ENCODE measurements around the gene ZNF280C. TPM values are rescaled to one million over a fixed set of nuclear protein-coding genes. Genes with fewer than 3 reads are reported as not detected.
"Not testable (repeated sequence)": the region's sequence is repeated elsewhere in the genome, so short reads cannot be mapped to it uniquely, and the experiment has no call there.

ZNF280C gene
- total and polyA plus RNA-seq, 9 donors: 2.0 to 8.0 (median 4.8) TPM

DNA sequence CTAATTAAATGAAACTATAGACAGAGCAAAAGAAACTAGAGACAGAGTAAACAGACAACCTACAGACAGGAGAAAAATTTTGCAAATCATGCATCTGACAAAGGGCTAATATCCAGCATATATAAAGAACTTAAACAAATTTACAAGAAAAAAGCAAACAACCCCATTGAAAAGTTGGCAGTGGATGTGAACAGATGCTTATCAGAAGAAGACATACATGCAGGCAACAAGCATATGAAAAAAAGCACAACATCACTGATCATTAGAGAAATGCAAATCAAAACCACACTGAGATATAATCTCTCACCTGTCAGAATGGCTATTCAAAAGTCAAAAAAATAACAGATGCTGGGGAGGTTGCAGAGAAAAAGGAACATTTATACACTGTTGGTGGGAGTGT is 14.8 kb downstream of the ZNF280C start:
- DNase-seq: no peak
- TF ChIP-seq, protein P1, sequence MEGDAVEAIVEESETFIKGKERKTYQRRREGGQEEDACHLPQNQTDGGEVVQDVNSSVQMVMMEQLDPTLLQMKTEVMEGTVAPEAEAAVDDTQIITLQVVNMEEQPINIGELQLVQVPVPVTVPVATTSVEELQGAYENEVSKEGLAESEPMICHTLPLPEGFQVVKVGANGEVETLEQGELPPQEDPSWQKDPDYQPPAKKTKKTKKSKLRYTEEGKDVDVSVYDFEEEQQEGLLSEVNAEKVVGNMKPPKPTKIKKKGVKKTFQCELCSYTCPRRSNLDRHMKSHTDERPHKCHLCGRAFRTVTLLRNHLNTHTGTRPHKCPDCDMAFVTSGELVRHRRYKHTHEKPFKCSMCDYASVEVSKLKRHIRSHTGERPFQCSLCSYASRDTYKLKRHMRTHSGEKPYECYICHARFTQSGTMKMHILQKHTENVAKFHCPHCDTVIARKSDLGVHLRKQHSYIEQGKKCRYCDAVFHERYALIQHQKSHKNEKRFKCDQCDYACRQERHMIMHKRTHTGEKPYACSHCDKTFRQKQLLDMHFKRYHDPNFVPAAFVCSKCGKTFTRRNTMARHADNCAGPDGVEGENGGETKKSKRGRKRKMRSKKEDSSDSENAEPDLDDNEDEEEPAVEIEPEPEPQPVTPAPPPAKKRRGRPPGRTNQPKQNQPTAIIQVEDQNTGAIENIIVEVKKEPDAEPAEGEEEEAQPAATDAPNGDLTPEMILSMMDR (IDR thresholded peaks at IDR 0.05): no peak
- TF ChIP-seq POLR2A (IDR thresholded peaks at IDR 0.05) (no peak), EP300 (IDR thresholded peaks at IDR 0.05) (no peak)
- H3K27ac ChIP-seq: no peak overlapping the region
- H3K4me1 ChIP-seq (ENCODE audit: insufficient read depth): no peaks in the 10 kb centered on the region
- H3K9me3 ChIP-seq: no peaks in the 10 kb centered on the region
- intact Hi-C loops (cut with DNase I): no loop called here
- no peaks in the 10 kb centered on the region for H3K36me3 ChIP-seq
- no peak overlapping the region for H3K4me3 ChIP-seq
- H3K27me3 ChIP-seq: no peaks in the 10 kb centered on the region

DNA sequence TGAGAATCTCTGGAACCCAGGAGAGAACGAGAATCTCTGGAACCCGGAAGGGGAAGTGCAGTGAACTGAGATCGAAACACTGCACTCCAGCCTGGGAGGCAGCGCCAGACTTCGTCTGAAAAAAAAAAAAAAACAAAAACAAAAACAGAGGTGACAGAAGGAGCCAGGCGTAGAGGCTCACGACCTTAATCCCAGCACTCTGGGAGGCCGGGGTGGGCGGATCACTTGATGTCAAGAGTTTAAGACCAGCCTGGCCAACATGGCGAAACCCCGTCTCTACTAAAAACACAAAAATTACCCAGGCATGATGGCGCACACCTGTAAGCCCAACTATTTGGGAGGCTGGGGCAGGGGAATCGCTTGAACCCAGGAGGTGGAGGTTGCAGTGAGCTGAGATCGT is 17.0 kb downstream of the ZNF280C start:
- Histone ChIP-seq H3K36me3 (no peaks in the 10 kb centered on the region), H3K9me3 (no peaks in the 10 kb centered on the region), H3K27ac (no peak overlapping the region), H3K27me3 (no peaks in the 10 kb centered on the region), H3K4me3 (no peak overlapping the region), H3K4me1 (ENCODE audit: insufficient read depth) (no peaks in the 10 kb centered on the region)
- intact Hi-C loops (cut with DNase I): no loop called here
- WGBS, 3 donors: 84 to 90% (median 85%) methylated on average over 14 of the region's 14 CpGs
- DNase-seq: no peak
- TF ChIP-seq EP300 (IDR thresholded peaks at IDR 0.05) (no peak), POLR2A (IDR thresholded peaks at IDR 0.05) (no peak)
- TF ChIP-seq, protein P1 (IDR thresholded peaks at IDR 0.05): no peak

DNA sequence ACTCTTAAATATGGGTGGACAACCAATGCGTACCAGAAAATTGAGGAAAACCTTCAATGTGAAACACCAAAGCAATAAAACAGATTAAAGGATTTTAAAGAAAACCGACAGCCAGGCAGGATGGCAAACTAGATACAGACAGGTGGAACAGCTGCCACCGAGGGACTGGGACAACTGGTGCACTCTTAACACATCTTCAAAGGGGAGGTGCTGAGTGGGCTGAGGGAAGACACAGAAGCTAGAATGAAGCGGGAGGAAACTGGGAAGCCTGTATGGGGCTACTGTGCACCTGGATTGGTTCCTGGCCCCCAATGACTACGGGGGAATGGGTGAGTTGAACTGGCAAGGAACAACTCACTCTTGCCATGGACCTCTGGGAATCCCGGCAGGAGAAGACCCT is 20.7 kb downstream of the ZNF280C start:
- intact Hi-C loops (cut with DNase I): no loop called here
- 76 to 84% (median 81%) methylated on average over 6 of the region's 6 CpGs for WGBS, 3 donors
- Histone ChIP-seq H3K27me3 (no peaks in the 10 kb centered on the region), H3K36me3 (no peaks in the 10 kb centered on the region), H3K4me1 (ENCODE audit: insufficient read depth) (no peaks in the 10 kb centered on the region), H3K4me3 (no peak overlapping the region), H3K9me3 (no peaks in the 10 kb centered on the region), H3K27ac (no peak overlapping the region)
- no peak for DNase-seq
- TF ChIP-seq POLR2A (IDR thresholded peaks at IDR 0.05) (no peak), EP300 (IDR thresholded peaks at IDR 0.05) (no peak)
- TF ChIP-seq, protein P1 (IDR thresholded peaks at IDR 0.05): no peak

DNA sequence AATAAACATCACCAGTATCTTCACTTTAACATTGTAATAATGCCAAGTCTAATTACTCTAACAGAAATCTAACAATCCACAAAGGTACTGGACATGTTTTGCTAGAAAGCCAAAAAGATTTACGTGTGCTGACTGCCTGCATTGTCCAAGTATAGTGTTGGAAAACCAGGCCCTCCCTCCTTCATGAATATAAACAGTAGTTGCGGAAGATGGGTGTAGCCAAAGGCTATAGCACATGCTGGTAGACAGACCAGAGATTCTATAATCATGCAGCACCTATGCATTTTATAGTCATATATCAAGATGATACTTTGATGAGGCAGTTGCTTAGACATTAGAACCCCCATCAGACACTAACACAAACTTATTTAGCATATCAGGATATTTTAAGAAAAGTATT is 22.6 kb downstream of the ZNF280C start:
- DNase-seq: no peak
- no peaks in the 10 kb centered on the region for H3K36me3 ChIP-seq
- intact Hi-C loops (cut with DNase I): no loop called here
- H3K27me3 ChIP-seq: no peaks in the 10 kb centered on the region
- no peaks in the 10 kb centered on the region for H3K4me1 ChIP-seq (ENCODE audit: insufficient read depth)
- H3K4me3 ChIP-seq: no peak overlapping the region
- 61 to 66% (median 66%) methylated on average over 2 of the region's 2 CpGs for WGBS, 3 donors
- TF ChIP-seq, protein P1 (IDR thresholded peaks at IDR 0.05): no peak
- TF ChIP-seq EP300 (IDR thresholded peaks at IDR 0.05): no peak
- no peak for TF ChIP-seq POLR2A (IDR thresholded peaks at IDR 0.05)
- H3K27ac ChIP-seq: no peak overlapping the region
- H3K9me3 ChIP-seq: no peaks in the 10 kb centered on the region

DNA sequence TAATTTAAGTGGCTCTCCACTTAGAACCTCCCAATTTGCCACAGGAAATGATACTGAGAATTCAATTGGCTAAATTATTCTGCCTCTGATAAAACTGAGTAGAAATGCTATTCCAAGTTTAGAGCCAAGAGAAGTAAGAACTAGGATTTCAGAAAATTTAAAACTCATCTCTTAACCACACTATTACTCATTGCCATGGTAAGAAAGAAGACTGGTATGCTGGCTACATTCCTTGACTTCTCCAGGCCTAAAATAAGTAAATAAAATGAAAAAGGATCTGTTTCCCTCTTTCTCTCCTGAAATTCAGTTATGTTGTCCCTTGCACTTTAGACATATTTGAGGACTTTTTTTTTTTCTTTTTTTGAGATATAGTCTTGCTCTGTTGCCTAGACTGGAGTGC is 23.3 kb downstream of the ZNF280C start:
- no peak overlapping the region for H3K27ac ChIP-seq
- no peaks in the 10 kb centered on the region for H3K36me3 ChIP-seq
- TF ChIP-seq, protein P1 (IDR thresholded peaks at IDR 0.05): no peak
- no peak for TF ChIP-seq POLR2A (IDR thresholded peaks at IDR 0.05)
- TF ChIP-seq EP300 (IDR thresholded peaks at IDR 0.05): no peak
- DNase-seq: no peak
- no peak overlapping the region for H3K4me3 ChIP-seq
- no peaks in the 10 kb centered on the region for H3K27me3 ChIP-seq
- intact Hi-C loops (cut with DNase I): no loop called here
- H3K4me1 ChIP-seq (ENCODE audit: insufficient read depth): no peaks in the 10 kb centered on the region
- H3K9me3 ChIP-seq: no peaks in the 10 kb centered on the region

DNA sequence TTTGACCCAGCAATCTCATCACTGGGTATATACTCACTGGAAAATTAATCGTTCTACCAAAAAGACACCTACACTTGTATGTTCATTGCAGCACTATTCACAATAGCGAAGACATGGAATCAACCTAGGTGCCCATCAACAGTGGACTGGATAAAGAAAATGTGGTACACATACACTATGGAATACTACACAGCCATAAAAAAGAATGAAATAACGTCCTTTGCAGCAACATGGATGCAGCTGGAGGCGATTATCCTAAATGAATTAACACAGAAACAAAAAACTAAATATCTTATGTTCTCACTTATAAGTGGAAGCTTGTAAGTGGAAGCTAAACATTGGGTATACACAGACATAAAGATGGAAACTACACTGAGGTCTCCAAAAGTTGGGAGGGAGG is 37.5 kb downstream of the ZNF280C start:
- H3K27ac ChIP-seq; H3K4me1 ChIP-seq (ENCODE audit: insufficient read depth); DNase-seq; intact Hi-C loops (cut with DNase I); H3K36me3 ChIP-seq; H3K27me3 ChIP-seq; H3K4me3 ChIP-seq; H3K9me3 ChIP-seq: not testable (repeated sequence)
- WGBS, 3 donors: 70 to 84% (median 72%) methylated on average over 4 of the region's 4 CpGs

All from ovary (tissue), 9 donors.